Uterus (tissue), 4 donors: ENCODE measurements around the gene TRAPPC12. TPM values are rescaled to one million over a fixed set of nuclear protein-coding genes. Genes with fewer than 3 reads are reported as not detected.
"Not testable (repeated sequence)": the region's sequence is repeated elsewhere in the genome, so short reads cannot be mapped to it uniquely, and the experiment has no call there.

Source experiments
- DNase-seq, 2 donors: peaks; one replicate each; pipeline ENCODE4 v3.0.0-alpha.2; 2019 to 2020
- H3K27ac ChIP-seq, 2 donors: fragments of 200-600 bp; sonication (generic); 1 replicate in 1 of 2; 2 replicates in 1 of 2; pipeline ENCODE4 v1.5.1; 2016 to 2018
- H3K27me3 ChIP-seq, 2 donors: fragments of 200-600 bp; sonication (generic); one replicate each; pipeline ENCODE4 v1.5.1; 2018 to 2019; ENCODE audit warnings: control low read depth in 1 of 2
- H3K36me3 ChIP-seq, 2 donors: fragments of 200-600 bp; sonication (generic); one replicate each; pipeline ENCODE4 v1.5.1; 2019; ENCODE audit warnings: control low read depth in 1 of 2
- H3K4me1 ChIP-seq, 2 donors: fragments of 200-600 bp; sonication (generic); one replicate each; pipeline ENCODE4 v1.5.1; 2018 to 2019; ENCODE audit warnings: control low read depth in 1 of 2
- H3K4me3 ChIP-seq, 2 donors: fragments of 200-600 bp; sonication (generic); 1 replicate in 1 of 2; 2 replicates in 1 of 2; pipeline ENCODE4 v1.5.1; 2018 to 2019; ENCODE audit warnings: mild to moderate bottlenecking in 1 of 2
- H3K9me3 ChIP-seq, 2 donors: fragments of 200-600 bp; sonication (generic); one replicate each; pipeline ENCODE4 v1.5.1; 2019; ENCODE audit warnings: control low read depth in 1 of 2
- CTCF ChIP-seq, 4 experiments: fragments of 200-600 bp in 2 of 4; fragments of 450-650 bp in 2 of 4; sonication (generic) in 2 of 4; IDR thresholded peaks; one replicate each; pipeline ENCODE4 v1.5.1; 2016 to 2019; ENCODE audit warnings: antibody characterized with exemption in 4 of 4, mild to moderate bottlenecking in 2 of 4, moderate library complexity in 1 of 4
- POLR2A ChIP-seq, 2 donors: fragments of 450-650 bp; IDR thresholded peaks; one replicate each; pipeline ENCODE4 v1.6.1; 2016; ENCODE audit warnings: antibody characterized with exemption in 2 of 2, mild to moderate bottlenecking in 1 of 2, moderate library complexity in 1 of 2
- intact Hi-C: fragments of 100-400 bp; cut with DNase I; formaldehyde crosslinking; loops from one replicate; pipeline ENCODE4 v1.15.1; 2023; ENCODE audit warnings: low total_unique reads
- total RNA-seq, 4 donors: library from RNA; depleted of rRNA in 3 of 4; stranded (reverse); fragments of >200 nt in 3 of 4; gene quantifications; one replicate each; pipeline versions ENCODE4 v1.1.0 to v1.2.4, GENCODE V29; 2014 to 2023
- donor health status: DM: yes; HTN: yes; CAD: no.

Gene TRAPPC12
- total RNA-seq, 4 donors from 2014 or later: 15.6 to 149 (median 66.5) TPM

- no peak for DNase-seq
- Histone ChIP-seq H3K36me3 (no peaks in the 10 kb centered on the region), H3K27me3 (no peaks in the 10 kb centered on the region), H3K4me3 (no peak overlapping the region), H3K27ac (no peak overlapping the region), H3K4me1 (no peaks in the 10 kb centered on the region), H3K9me3 (no peaks in the 10 kb centered on the region)
- intact Hi-C loops: no loop called here
- TF ChIP-seq CTCF (IDR thresholded peaks at IDR 0.05) (no peak), POLR2A (IDR thresholded peaks at IDR 0.05) (no peak)
Observed at GRCh38 chr2:3368261-3368722, 11.2 kb upstream of the TRAPPC12 start.

GRCh38 chr2:3369340-3370181 is 9.9 kb upstream of the TRAPPC12 start:
- DNase-seq, H3K9me3 ChIP-seq, H3K27me3 ChIP-seq, H3K4me1 ChIP-seq, intact Hi-C loops, H3K4me3 ChIP-seq, H3K36me3 ChIP-seq, H3K27ac ChIP-seq: not testable (repeated sequence)

GRCh38 chr2:3376821-3377220 is 2.7 kb upstream of the TRAPPC12 start:
- Histone ChIP-seq H3K4me3 (no peak overlapping the region), H3K36me3 (no peaks in the 10 kb centered on the region), H3K27me3 (no peaks in the 10 kb centered on the region), H3K27ac (no peak overlapping the region), H3K9me3 (no peaks in the 10 kb centered on the region), H3K4me1 (peaks cover 4 to 10% of the 10 kb centered on the region in 2 donors)
- intact Hi-C loops: no loop called here
- no peak for DNase-seq
- TF ChIP-seq POLR2A (IDR thresholded peaks at IDR 0.05): no peak
- no peak for TF ChIP-seq CTCF (IDR thresholded peaks at IDR 0.05)

GRCh38 chr2:3377279-3377611 is 2.2 kb upstream of the TRAPPC12 start:
- no peak for TF ChIP-seq CTCF (IDR thresholded peaks at IDR 0.05)
- no peak for TF ChIP-seq POLR2A (IDR thresholded peaks at IDR 0.05)
- Histone ChIP-seq H3K27ac (peak overlapping the region; percentile 87 to 88), H3K4me1 (peaks cover 4 to 10% of the 10 kb centered on the region in 2 donors), H3K4me3 (peak overlapping the region; percentile 72 to 75), H3K27me3 (no peaks in the 10 kb centered on the region), H3K9me3 (no peaks in the 10 kb centered on the region), H3K36me3 (no peaks in the 10 kb centered on the region)
- intact Hi-C loops: no loop called here
- no peak for DNase-seq

- Histone ChIP-seq H3K27ac (peak within 1 kb of the TSS; percentile 87 to 88), H3K36me3 (no peaks in the 10 kb centered on the region), H3K9me3 (no peaks in the 10 kb centered on the region), H3K4me1 (peaks cover 4 to 10% of the 10 kb centered on the region in 2 donors), H3K4me3 (peak within 1 kb of the TSS; percentile 72 to 75), H3K27me3 (no peaks in the 10 kb centered on the region)
- DNase-seq: peak; percentile 96 to 97
- intact Hi-C loops: no loop called here
- peak; percentile 51 to 67 for TF ChIP-seq POLR2A (IDR thresholded peaks at IDR 0.05)
- peak; percentile 17 to 34 (median 28) for TF ChIP-seq CTCF (IDR thresholded peaks at IDR 0.05)
Observed at GRCh38 chr2:3377612-3378432, 1.7 kb upstream of the TRAPPC12 start, which contains the start of gene EIPR1. Gene EIPR1 (minus strand): TSS chr2:3377818. CDS start chr2:3377689, 129 bp downstream.
